GM18517 (cell line): Measurements from ENCODE around the gene ZBTB16.

Experiments used
- ATAC-seq: cut with Tn5 transposase; IDR thresholded peaks from one replicate; pipeline ENCODE4 v1.9.1; 2021; ENCODE audit warnings: mild to moderate bottlenecking, moderate library complexity; ENCODE audit not compliant: unreplicated experiment

Gene ZBTB16

GRCh38 chr11:114272311-114272710 lies 212.8 kb downstream of the ZBTB16 start:
- ATAC-seq = no peak

DNA sequence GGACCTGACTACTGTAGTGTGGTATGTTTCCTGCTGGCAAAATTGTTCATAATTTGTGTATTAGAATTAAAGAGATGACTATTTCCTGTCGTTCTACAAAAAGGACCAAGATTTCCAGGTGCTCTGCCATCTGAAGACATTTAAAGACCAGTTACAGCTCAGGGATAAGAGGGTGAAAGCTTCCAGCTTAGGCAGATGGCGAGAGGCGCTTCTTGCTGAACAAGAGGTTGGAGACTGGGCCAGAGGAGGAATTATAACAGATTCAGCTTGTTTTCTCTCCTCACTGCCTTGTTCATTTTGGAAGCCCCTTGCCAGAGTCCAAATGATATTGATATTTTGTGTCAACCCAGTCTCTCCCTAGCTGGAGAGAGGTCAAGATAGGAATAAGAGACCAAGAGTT lies 213.6 kb downstream of the ZBTB16 start:
- no peak for ATAC-seq

DNA sequence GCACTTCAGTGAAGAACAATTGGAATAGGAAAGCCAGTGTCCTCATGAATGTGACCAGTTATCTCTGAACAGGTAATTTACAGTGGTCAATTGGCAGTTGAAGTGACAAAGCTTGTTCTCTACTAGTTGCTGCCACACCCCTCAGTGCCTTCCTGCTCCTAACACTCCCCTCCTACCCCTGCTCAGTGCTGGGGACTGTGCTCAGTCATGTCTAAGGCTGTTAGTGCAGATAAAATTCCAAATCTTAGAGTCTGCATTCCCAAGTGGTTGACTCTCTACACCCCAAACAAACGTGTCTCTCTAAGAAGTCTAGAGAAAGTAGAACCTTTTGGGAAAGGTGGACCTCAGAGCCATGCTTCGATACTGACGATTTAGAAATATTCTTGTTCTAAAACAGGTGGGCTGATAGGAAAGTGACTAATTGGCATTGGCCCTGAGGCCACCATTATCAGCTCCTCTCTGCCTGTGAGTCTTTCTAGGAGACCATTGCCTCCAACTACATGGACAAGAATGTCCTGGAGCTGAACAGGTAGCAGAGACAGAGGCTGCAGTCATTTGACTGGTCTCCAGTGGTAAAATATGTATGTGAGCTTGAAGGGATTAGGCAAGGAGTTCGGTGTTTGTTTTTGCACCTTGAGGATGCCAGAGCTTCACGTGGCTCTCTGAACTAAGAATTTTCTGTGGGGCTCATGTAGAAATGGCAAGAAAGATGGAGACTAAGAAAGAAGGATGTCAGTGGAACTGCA lies 214.6 kb downstream of the ZBTB16 start:
- no peak for ATAC-seq

DNA sequence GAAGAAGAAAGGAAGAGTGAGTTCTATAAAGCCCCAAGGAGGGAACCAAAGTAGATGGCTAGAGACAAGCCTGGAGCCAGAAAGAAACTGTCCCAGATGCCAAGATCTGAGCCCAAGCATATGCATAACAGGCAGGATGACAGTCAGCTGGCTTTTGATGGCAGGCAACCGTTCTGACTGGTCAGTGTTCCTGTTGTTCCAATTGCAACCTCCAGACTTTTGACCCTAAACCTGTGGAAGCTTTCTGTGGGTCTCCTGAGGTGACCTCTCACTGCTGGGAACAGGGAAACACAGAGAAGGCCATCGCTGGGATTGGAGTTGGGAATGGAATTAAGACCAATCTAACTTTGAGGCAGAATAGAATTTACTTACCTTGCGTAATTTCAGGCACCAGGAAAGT lies 215.1 kb downstream of the ZBTB16 start:
- ATAC-seq = no peak

DNA sequence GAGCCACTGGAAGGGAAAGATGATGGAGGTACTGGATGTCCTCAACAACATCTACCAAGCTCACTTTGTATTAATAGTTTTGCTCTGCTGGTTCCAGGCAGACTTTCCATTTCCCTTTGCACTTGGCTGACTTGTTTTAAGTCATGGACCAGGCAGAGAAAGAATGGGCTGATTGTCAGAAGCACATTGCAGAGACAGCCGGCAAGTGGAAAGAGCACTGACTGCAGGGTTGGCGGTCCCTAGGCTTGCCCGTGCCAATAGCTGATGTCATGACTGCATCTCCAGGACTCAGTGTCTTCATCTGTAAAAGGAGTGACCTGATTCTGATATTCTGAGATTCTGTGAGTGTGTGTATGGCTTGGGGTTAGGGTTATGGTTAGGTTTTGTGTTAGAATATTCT lies 215.8 kb downstream of the ZBTB16 start:
- no peak for ATAC-seq

GRCh38 chr11:114276077-114276476 lies 216.6 kb downstream of the ZBTB16 start:
- no peak for ATAC-seq

DNA sequence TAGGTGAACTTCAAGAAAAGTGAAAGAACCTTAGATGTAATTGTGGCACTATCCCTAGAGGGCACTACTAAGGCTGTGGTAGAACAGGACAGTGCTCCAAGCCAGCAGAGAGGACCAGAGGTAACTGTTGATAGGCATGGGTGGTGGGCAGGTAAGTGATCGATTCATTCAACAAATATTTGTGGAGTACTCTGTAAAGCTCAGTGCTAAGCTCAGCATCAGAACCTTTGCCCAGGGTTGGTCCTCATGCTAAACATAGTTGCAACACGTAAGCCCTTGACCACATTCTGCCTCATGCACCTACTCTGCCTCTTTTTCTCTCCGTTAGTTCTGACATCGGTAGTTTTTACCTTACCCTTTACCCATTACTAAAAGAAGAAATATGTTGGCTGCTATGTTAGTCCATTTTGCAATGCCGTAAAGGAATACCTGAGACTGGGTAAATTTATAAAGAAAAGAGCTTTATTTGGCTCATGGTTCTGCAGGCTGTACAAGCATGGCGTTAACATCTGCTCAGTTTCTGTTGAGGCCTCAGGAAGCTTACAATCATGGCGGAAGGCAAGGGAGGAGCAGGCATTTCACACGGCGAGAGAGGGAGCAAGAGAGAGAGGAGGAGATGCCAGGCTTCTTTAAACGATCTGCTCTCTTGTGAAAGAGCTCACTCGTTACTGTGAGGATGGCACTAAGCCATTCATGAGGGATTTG lies 218.3 kb downstream of the ZBTB16 start:
- no peak for ATAC-seq

GRCh38 chr11:114278342-114279065 lies 219.0 kb downstream of the ZBTB16 start:
- ATAC-seq = no peak

DNA sequence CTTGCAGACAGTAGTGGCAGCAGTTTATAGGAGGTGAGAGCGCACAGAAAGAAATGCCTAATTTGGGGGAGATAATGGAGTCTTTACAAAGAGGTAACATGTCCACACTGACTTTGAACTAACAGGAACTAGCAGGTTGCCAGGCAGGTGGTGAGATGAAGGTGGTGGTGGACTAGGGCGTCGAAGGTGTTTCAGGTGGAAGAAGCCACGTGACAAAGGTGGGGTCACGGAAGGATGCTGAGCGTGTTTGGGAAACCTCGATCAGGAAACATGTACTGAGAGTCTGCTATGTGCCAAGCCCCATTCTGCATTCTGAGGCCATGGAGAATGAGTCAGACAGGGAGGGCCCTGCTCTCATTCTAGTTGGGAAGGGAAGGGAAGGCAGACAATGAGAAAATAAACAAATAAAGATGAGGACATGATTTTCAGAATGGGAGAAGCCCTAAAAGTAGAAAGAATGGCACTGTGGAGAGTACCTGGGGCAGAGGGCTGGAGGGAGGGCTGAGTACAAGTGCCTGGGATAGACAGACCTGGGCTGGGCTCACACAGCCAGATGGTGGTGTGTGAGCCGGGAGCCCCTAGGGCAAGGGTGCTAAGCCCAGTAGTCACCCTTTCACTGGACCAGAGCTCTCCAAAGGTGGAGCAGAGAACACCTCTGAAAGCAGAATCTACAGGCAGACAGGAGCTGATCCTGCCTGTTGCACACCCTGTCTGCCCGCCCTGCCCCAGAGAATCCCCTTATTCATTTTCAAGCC lies 220.5 kb downstream of the ZBTB16 start:
- no peak for ATAC-seq

- no peak for ATAC-seq
These were observed 221.2 kb downstream of the ZBTB16 start for GRCh38 chr11:114280696-114281095.

DNA sequence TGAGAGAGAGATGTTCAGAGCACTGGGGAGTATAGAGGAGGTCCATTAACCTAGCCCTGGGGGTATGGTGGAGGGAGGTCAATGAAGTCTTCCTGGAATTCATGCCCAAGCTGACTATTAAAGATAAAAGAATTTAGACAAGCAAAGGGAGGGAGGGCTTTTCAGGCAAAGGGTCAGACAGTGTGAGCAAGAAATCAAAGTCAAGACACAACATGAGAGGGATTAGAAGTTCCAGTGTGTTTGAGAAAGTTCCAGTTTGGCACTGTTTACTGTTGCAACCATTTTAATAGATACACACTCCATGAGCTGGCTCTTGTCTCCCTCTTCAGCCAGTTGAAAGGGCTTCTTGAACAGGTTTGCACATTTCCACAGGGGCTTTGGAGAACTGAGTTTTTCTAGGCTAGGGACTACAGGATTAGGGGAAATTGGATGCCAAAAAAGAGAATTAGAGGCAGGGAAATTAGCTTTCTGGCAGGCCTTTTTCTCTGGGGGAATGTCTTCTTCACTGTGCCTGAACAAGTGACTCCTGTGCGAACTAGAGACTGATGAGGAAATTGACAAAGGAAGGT lies 222.0 kb downstream of the ZBTB16 start:
- no peak for ATAC-seq

GRCh38 chr11:114282488-114282887 lies 223.0 kb downstream of the ZBTB16 start:
- no peak for ATAC-seq

- ATAC-seq = no peak
These were observed 223.9 kb downstream of the ZBTB16 start for GRCh38 chr11:114283422-114283821.

DNA sequence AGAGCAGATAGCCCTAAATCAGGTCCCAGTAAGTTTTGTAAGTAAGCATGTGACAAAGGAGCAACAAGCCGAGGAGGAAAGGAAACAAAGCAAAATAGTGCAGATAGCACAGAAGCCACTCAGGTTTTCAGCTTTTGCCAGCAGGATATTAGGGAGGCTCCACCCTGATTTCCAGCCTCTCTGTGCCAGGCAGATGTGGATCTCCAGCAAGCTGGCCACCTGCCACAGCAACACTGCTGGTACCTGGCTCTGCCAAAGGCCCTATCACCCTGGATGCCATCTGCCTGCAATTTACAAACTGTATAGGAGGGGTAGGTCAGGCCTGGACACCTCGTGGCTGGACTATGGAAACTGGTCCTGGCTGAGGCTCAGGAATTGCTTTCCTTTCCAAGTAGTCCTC lies 224.5 kb downstream of the ZBTB16 start:
- no peak for ATAC-seq

GRCh38 chr11:114284914-114285313 lies 225.4 kb downstream of the ZBTB16 start:
- ATAC-seq = no peak

DNA sequence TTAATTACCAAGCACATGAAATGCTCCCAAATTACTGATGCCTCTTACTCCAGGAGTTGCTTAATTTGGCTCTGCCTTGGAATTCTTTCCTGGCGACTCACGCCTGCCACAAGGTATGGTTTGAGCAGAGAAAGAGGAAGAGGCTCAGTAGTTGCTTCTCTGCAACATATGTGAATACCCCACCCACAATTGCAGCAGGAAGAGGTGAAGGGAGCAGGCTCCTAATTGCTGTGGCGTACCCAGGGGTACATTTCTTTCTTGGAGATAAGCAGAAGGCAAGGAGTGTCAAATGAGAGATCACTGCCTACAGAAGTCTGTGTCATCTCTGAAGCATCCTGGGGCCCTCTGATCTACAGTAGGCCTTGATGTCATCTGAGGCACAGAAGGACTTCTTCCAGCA lies 226.1 kb downstream of the ZBTB16 start:
- no peak for ATAC-seq

- ATAC-seq = no peak
These were observed 226.7 kb downstream of the ZBTB16 start for GRCh38 chr11:114286229-114286628.

GRCh38 chr11:114287154-114287553 lies 227.6 kb downstream of the ZBTB16 start:
- ATAC-seq = no peak

DNA sequence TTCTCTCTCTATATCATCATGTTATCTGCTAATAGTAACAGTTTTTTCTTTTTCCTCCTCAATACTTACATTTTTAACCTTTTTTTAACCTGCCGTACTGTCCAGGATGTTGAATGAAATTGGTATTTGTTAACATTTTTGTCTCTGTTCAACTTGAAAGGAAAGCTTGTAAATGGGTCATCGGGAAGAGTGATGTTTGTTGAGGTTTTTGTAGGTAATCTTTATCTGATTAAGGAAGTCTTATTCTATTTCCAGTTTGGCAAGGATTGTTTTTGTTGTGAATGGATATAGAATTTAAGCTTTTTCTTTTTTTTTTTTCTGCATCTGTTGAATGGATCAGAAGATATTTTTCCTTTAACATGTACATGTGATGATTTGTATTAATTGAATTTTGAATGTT lies 228.6 kb downstream of the ZBTB16 start:
- no peak for ATAC-seq

DNA sequence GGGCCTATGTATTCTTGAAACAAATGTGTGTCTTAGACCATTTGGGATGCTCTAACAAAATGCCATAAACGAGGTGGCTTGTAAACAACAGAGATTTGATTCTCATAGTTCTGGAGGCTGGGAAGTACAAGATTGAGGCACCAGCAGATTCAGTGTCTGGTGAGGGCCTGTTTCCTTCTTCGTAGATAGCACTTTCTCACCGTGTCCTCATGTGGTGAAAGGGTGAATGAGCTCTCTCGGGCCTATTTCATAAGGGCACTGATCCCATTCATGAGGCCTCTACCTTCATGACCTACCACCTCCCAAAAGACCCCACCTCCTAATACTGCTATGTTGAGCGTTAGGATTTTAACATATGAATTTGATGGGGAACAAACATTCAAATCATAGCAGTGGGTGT lies 230.3 kb downstream of the ZBTB16 start:
- no peak for ATAC-seq
